HG02623 (cell line): ENCODE results near the gene POLR3H.

Source experiments
- ATAC-seq: cut with Tn5 transposase; IDR thresholded peaks from one replicate; pipeline ENCODE4 v1.9.1; 2021; ENCODE audit warnings: moderate library complexity; ENCODE audit not compliant: unreplicated experiment

Gene POLR3H

DNA sequence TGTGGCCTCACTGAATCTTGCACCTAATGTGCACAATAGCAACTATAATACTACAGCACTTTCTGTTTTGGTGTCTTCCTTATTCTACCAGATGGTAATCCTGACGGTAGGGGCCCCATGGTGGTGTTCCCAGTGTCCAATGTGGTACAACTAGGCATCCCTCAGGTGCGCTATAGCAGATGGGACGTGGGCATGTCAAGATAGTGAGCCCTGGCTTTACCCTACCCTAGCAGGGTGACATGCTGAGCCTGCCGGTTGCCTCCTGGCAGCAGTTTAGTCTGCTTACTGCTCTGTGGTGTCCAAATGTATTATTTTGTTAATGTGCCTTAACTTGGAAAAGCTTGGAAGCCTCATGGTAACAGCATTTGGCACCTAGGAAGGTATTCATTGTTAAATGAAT lies 56.2 kb downstream of the POLR3H start:
- ATAC-seq = no peak

DNA sequence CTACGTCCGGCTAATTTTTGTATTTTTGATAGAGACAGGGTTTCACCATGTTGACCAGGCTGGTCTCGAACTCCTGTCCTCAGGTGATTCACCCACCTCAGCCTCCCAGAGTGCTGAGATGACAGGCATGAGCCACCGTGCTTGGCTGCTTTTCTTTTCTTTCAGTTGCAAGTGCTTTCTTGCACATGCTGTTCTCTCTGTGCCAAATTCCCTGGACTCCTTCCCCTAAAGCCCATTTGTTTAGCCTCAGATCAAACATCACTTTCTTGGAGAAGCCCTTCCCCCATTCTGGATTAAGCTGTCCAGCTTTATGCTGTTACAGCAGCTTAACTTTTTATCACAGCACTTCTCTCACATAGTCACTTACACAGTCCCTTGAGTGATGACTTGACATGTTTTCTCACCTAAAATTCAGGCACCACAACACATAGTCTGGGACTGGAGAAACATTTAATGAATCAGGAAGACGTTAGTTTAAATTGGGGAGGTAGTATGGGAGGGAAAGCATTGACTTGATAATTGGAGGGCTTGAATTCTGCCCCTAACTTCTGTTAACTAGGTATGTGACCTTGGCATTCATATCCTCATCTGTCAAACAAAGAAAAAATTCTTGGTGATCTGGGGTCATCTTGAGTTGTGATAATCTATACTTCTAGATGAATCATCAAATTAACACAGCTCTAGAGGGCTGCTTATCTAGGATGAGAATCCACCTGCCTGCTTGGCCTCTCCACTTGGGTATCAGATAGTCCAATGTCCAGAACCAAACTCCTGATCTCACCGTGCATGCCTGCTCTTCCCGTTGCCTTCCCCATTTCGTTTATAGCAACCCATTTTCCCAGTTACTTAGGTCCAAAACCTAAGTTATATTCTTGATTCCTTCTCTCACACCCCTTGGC lies 57.0 kb downstream of the POLR3H start:
- no peak for ATAC-seq

- ATAC-seq = no peak
Measured at GRCh38 chr22:41485033-41485432, 59.2 kb downstream of the POLR3H start.

DNA sequence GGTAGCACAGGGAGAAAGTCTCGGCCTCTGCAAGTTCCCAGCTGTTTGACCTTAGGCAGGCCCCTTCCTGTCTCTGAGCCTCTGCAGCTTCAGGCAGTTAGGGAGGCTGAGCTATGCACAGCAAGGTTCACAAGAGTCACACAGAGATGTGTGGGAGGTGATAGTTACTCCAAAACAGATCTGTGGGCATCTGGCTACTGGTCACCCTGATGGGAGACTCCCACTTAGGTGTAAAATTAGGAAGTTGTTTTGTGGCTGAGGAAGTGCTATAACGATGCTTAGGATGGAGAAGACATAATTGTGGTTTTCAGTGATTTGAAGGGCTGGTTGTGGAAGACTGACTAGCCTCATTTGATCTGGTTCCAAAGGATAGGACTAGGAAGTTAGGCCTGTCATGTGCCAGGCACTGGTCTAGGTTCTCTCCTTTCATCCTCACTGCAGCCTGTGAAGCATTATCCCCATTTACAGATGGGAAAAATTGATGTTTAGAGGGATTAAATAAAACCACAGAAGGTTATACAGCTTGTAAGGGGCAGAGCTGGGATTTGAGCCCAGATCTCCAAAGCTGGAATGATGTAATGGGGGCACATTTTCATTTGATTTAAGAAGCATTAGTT lies 61.8 kb downstream of the POLR3H start:
- no peak for ATAC-seq

GRCh38 chr22:41481925-41482318 lies 62.3 kb downstream of the POLR3H start:
- no peak for ATAC-seq

- no peak for ATAC-seq
Measured at GRCh38 chr22:41481131-41481830, 63.0 kb downstream of the POLR3H start.

GRCh38 chr22:41480397-41480735 lies 63.9 kb downstream of the POLR3H start:
- no peak for ATAC-seq

DNA sequence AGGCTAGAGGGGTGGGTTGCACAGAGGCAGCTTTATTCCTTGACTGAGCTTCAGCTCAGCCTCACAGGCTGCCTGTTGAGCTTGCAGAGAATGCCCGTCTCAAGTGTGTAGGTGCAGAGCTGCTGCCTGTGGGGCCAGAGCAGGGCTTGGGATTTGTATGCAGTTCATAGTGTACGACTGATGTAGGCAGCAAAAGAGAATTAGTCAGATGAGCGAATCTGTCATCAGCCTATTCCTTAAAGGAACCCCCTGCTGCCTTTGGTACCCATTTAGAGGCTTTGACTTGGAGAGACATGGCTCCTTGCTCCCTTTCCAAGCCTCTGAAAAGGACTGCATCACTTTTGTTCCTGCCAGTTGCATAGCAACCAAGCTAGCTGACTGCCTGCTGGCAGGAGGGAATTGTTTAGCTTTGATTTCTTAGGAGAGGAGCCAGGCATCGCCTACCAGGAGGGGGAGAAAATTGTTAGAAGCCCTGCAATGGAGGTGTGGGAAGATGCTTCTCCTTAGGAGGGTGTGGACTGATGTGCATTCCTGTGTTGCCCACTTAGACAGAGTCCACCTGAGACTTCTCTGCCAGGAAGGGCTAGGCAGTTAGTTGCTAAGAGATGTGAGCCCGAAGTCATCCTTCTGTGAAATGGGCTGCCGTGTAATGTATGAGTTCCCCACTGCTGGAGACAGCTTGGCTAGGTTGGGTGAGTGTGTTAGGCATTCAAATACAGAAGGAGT lies 64.4 kb downstream of the POLR3H start:
- no peak for ATAC-seq

- no peak for ATAC-seq
Measured at GRCh38 chr22:41478891-41479521, 65.3 kb downstream of the POLR3H start.

DNA sequence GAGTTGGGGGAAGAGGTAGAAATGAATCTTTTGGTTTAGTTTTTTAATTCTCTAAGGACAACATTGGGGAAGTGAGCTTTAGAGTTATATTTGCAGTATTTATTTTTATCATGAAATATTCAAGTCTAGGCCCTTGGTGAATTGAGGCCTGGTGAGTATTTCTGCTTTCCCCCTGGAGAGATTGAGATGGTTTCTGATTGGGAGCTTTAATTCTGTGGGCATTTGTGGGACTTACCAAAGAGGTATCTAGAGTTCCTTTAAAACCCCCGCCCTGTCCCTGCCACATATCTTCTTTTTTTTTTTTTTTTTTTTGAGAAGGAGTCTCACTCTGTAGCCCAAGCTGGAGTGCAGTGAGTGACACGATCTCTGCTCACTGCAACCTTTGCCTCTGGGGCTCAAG lies 65.8 kb downstream of the POLR3H start:
- no peak for ATAC-seq
